Progenitor cell of endocrine pancreas (in vitro differentiated cells): Measurements from ENCODE around the gene RFC1. TPM values are rescaled to one million over a fixed set of nuclear protein-coding genes. Genes with fewer than 3 reads are reported as not detected.

Experiments
- DNase-seq: peaks from one replicate; pipeline ENCODE4 v3.0.0; 2021; ENCODE audit warnings: low spot score; ENCODE audit not compliant: unreplicated experiment
- H3K27ac Mint-ChIP-seq: 2 replicates; pipeline ENCODE4 v1.8.0; 2021; ENCODE audit warnings: mild to moderate bottlenecking, moderate library complexity, mixed read lengths
- H3K27me3 Mint-ChIP-seq: 2 replicates; pipeline ENCODE4 v1.8.0; 2021; ENCODE audit warnings: mixed read lengths
- H3K36me3 Mint-ChIP-seq: 2 replicates; pipeline ENCODE4 v1.8.0; 2022; ENCODE audit warnings: mixed read lengths; ENCODE audit not compliant: insufficient read depth
- H3K4me1 Mint-ChIP-seq: 2 replicates; pipeline ENCODE4 v1.8.0; 2021; ENCODE audit warnings: low read depth, mixed read lengths
- H3K4me3 Mint-ChIP-seq: 2 replicates; pipeline ENCODE4 v1.8.0; 2021; ENCODE audit warnings: low read depth, mild to moderate bottlenecking, moderate library complexity, mixed read lengths
- H3K9me3 Mint-ChIP-seq: 2 replicates; pipeline ENCODE4 v1.8.0; 2021; ENCODE audit warnings: low read depth, mixed read lengths
- CTCF ChIP-seq: fragments of 200-600 bp; sonication (generic); IDR thresholded peaks from one replicate; pipeline ENCODE4 v1.5.0; 2021; ENCODE audit warnings: antibody characterized with exemption, mild to moderate bottlenecking; ENCODE audit not compliant: unreplicated experiment
- total RNA-seq: library from RNA; stranded (reverse); gene quantifications from 2 replicates; pipeline ENCODE4 v1.2.1, GENCODE V29; 2021

The RFC1 gene
- total RNA-seq, 1 donor from 2014 or later, result 46.8 TPM

DNA sequence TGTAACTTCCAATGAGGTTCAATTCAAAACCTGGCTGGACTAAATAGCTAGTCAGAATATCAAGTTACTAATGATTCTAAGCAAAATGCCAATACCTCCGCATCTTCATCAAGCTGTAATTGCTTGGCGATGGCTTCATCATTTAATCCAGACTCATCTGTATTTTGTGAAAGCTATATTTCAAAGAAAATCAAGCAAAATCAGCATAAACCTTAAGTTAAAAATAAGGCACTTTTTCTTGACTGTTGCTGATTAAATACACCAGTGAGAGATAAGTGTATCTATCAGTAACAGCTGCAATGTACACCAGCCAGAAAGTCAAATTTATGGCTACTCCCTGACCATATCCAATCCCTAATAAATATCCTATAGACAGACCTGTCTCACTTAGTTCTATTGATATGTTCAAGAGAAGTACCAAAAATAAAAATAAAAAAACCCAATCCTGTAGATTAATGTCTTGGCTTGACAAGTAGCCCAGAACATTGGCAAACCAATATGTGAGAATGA, 39.6 kb downstream of the RFC1 start:
- H3K27me3 Mint-ChIP-seq, result no peaks in the 10 kb centered on the region
- H3K4me1 Mint-ChIP-seq, result peaks cover 11% of the 10 kb centered on the region
- H3K9me3 Mint-ChIP-seq, result no peaks in the 10 kb centered on the region
- H3K27ac Mint-ChIP-seq, result no peak overlapping the region
- no peak overlapping the region for H3K4me3 Mint-ChIP-seq
- peaks cover 18% of the 10 kb centered on the region for H3K36me3 Mint-ChIP-seq
- DNase-seq, result no peak
- no peak for TF ChIP-seq CTCF

- Mint-ChIP-seq H3K36me3 (peaks cover 20% of the 10 kb centered on the region), H3K27ac (peak overlapping the region; percentile 4), H3K9me3 (no peaks in the 10 kb centered on the region)
These were observed 41.1 kb downstream of the RFC1 start for GRCh38 chr4:39324897-39325613.

DNA sequence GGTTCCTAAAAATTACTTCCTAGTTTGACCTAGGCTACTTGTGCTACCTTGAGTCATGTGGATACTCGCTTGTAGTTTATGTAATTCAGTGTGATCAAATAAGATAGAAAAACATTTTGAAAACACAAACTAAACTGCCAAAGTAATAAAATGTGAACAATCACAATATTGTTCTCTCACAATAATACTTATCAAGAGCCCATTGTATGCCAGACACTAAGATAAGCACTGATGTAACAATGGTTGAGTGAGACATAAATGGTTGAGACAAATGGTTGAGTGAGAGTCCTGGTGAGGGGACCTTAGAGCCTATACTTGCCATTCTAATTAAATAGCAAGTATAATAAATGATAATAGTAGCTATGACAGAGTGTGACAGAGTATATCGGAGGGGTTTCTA, 41.7 kb downstream of the RFC1 start:
- no peak for DNase-seq
- Mint-ChIP-seq H3K9me3 (no peaks in the 10 kb centered on the region), H3K4me1 (peaks cover 11% of the 10 kb centered on the region), H3K4me3 (no peak overlapping the region), H3K36me3 (peaks cover 23% of the 10 kb centered on the region), H3K27me3 (no peaks in the 10 kb centered on the region), H3K27ac (no peak overlapping the region)
- no peak for TF ChIP-seq CTCF

More at GRCh38 chr4:39324897-39325613, 41.1 kb downstream of the RFC1 start:
- H3K27me3 Mint-ChIP-seq, result no peaks in the 10 kb centered on the region
- TF ChIP-seq CTCF, result no peak
- no peak for DNase-seq
- no peak overlapping the region for H3K4me3 Mint-ChIP-seq
- peaks cover 11% of the 10 kb centered on the region for H3K4me1 Mint-ChIP-seq

- Mint-ChIP-seq H3K9me3 (no peaks in the 10 kb centered on the region), H3K36me3 (peaks cover 23% of the 10 kb centered on the region), H3K4me1 (peaks cover 11% of the 10 kb centered on the region), H3K27me3 (no peaks in the 10 kb centered on the region), H3K27ac (no peak overlapping the region), H3K4me3 (no peak overlapping the region)
- DNase-seq, result no peak
- no peak for TF ChIP-seq CTCF
These were observed 42.3 kb downstream of the RFC1 start for GRCh38 chr4:39323821-39324220.

GRCh38 chr4:39320381-39321115, 45.6 kb downstream of the RFC1 start:
- Mint-ChIP-seq H3K27me3 (no peaks in the 10 kb centered on the region), H3K4me3 (no peak overlapping the region), H3K9me3 (no peaks in the 10 kb centered on the region), H3K4me1 (peaks cover 6% of the 10 kb centered on the region), H3K27ac (no peak overlapping the region), H3K36me3 (peaks cover 10% of the 10 kb centered on the region)
- DNase-seq, result no peak
- no peak for TF ChIP-seq CTCF
